Erythroblast (primary cell): ENCODE measurements around the gene FYB2.

ENCODE experiments used
- GATA1 ChIP-seq: IDR thresholded peaks from 2 replicates; pipeline ENCODE4 v1.6.1; 2011; ENCODE audit warnings: low read depth, mild to moderate bottlenecking, control low read depth, low read length, moderate library complexity
- POLR2A ChIP-seq: IDR thresholded peaks from 2 replicates; pipeline ENCODE4 v1.6.1; 2011; ENCODE audit warnings: mild to moderate bottlenecking, low read length

GRCh38 chr1:56864430-56864829, 45.2 kb upstream of the FYB2 start:
- TF ChIP-seq POLR2A (no peak), GATA1 (no peak)
